Smooth muscle cell (in vitro differentiated cells): ENCODE data around the gene RBM22. TPM values are rescaled to one million over a fixed set of nuclear protein-coding genes. Genes with fewer than 3 reads are reported as not detected.

Experiments used
- DNase-seq: peaks from one replicate; lab custom pipeline; 2025; ENCODE audit not compliant: unreplicated experiment; lab: John Stamatoyannopoulos, UW
- H2AFZ ChIP-seq: fragments of 200-600 bp; sonication (generic); 2 replicates; pipeline ENCODE4 v1.6.0; 2016; ENCODE audit warnings: antibody characterized with exemption, low read depth, mild to moderate bottlenecking
- H3F3A ChIP-seq: fragments of 200-600 bp; sonication (generic); 2 replicates; pipeline ENCODE4 v1.6.0; 2017; ENCODE audit warnings: antibody characterized with exemption, low read depth
- H3K27ac ChIP-seq: fragments of 200-600 bp; sonication (generic); 2 replicates; pipeline ENCODE4 v1.5.1; 2016; ENCODE audit warnings: low read depth, mild to moderate bottlenecking
- H3K27me3 ChIP-seq: fragments of 200-600 bp; sonication (generic); 2 replicates; pipeline ENCODE4 v1.6.1; 2016; ENCODE audit warnings: low read depth, mild to moderate bottlenecking
- H3K36me3 ChIP-seq: fragments of 200-600 bp; sonication (generic); 2 replicates; pipeline ENCODE4 v1.5.1; 2016; ENCODE audit warnings: low read depth
- H3K4me1 ChIP-seq: fragments of 200-600 bp; sonication (generic); 2 replicates; pipeline ENCODE4 v1.5.1; 2016; ENCODE audit warnings: low read depth
- H3K4me2 ChIP-seq: fragments of 200-600 bp; sonication (generic); 2 replicates; pipeline ENCODE4 v1.6.0; 2016; ENCODE audit warnings: mild to moderate bottlenecking
- H3K4me3 ChIP-seq: fragments of 200-600 bp; sonication (generic); 2 replicates; pipeline ENCODE4 v1.5.1; 2016; ENCODE audit warnings: mild to moderate bottlenecking
- H3K79me2 ChIP-seq: fragments of 200-600 bp; sonication (generic); 2 replicates; pipeline ENCODE4 v1.6.0; 2016; ENCODE audit warnings: low read depth, mild to moderate bottlenecking
- H3K9ac ChIP-seq: fragments of 200-600 bp; sonication (generic); 2 replicates; pipeline ENCODE4 v1.6.0; 2016; ENCODE audit warnings: low read depth
- H3K9me3 ChIP-seq: fragments of 200-600 bp; sonication (generic); replicated peaks from 2 replicates; pipeline ENCODE4 v1.5.1; 2016; ENCODE audit warnings: low read depth
- H4K20me1 ChIP-seq: fragments of 200-600 bp; sonication (generic); 2 replicates; pipeline ENCODE4 v1.6.0; 2016; ENCODE audit warnings: low read depth
- WGBS: methylation state at CpG from one replicate; pipeline ENCODE4 v1.1.7; 2016; ENCODE audit warnings: low lambda C conversion rate; 5-methylcytosine and 5-hydroxymethylcytosine counted together
- polyA plus RNA-seq: library from polyadenylated mRNA; unstranded; fragments of >200 nt; fragmentation: Nextera tagmentation; extraction: Ambion mirVana; gene quantifications from 2 replicates; pipeline ENCODE4 v1.2.1, GENCODE V29; 2016
- total RNA-seq: library from RNA; depleted of rRNA; stranded (reverse); fragments of >200 nt; gene quantifications from 2 replicates; pipeline ENCODE4 v1.2.3, GENCODE V29; 2014
- TF ChIP-seq, protein P1 (sequence below): fragments of 200-600 bp; sonication (generic); IDR thresholded peaks from 2 replicates; pipeline ENCODE4 v1.5.1; 2017; ENCODE audit warnings: borderline replicate concordance, mild to moderate bottlenecking, antibody characterized with exemption; ENCODE audit not compliant: insufficient read depth, poor library complexity, severe bottlenecking

Gene RBM22
- total and polyA plus RNA-seq, 2 experiments from 2014 or later: 48.6 to 64.0 TPM

DNA sequence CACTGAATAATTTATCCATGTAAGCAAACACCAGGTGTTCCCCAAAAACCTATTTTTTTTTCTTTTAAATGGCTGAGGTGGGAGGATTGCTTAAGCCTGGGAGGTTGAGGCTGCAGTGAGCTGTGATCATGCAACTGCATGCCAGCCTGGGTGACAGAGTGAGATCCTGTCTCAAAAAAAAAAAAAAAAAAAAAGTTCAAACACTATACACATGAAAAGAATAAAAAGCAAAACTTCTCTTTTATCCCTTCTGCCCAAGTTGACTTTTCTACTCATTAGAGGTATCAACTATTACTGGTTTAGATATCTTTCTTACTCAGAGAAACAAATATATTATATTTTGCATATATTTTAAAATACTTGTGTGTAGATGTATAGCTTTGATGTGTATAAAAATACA lies 40.1 kb upstream of the RBM22 start:
- Histone ChIP-seq H3K9me3 (no peaks in the 10 kb centered on the region), H3K79me2 (peaks cover 66% of the 10 kb centered on the region), H3F3A (no peaks in the 10 kb centered on the region), H3K27ac (no peak overlapping the region), H3K9ac (no peak overlapping the region), H3K4me1 (no peaks in the 10 kb centered on the region), H3K4me2 (no peak overlapping the region), H3K36me3 (peaks cover 3% of the 10 kb centered on the region), H3K4me3 (no peak overlapping the region), H3K27me3 (no peaks in the 10 kb centered on the region), H4K20me1 (peaks cover 59% of the 10 kb centered on the region), H2AFZ (no peak overlapping the region)
- TF ChIP-seq, protein P1, sequence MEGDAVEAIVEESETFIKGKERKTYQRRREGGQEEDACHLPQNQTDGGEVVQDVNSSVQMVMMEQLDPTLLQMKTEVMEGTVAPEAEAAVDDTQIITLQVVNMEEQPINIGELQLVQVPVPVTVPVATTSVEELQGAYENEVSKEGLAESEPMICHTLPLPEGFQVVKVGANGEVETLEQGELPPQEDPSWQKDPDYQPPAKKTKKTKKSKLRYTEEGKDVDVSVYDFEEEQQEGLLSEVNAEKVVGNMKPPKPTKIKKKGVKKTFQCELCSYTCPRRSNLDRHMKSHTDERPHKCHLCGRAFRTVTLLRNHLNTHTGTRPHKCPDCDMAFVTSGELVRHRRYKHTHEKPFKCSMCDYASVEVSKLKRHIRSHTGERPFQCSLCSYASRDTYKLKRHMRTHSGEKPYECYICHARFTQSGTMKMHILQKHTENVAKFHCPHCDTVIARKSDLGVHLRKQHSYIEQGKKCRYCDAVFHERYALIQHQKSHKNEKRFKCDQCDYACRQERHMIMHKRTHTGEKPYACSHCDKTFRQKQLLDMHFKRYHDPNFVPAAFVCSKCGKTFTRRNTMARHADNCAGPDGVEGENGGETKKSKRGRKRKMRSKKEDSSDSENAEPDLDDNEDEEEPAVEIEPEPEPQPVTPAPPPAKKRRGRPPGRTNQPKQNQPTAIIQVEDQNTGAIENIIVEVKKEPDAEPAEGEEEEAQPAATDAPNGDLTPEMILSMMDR: no peak
- no peak for DNase-seq

DNA sequence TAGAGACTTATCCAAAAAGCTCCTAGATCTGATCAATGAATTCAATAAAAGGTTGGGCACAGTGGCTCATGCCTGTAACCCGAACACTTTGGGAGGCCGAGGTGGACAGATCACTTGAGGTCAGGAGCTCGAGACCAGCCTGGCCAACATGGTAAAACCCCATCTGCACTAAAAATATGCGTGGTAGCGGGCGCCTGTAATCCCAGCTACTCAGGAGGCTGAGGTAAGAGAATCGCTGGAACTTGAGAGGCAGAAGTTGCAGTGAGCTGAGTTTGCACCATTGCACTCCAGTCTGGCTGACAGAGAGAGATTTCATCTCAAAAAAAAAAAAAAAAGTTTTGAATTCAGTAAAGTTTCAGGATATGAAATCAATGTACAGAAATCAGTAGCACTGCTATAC lies 38.0 kb upstream of the RBM22 start:
- 97% methylated on average over 7 of the region's 7 CpGs for WGBS
- H3K27me3 ChIP-seq: no peaks in the 10 kb centered on the region
- DNase-seq: no peak
- no peak overlapping the region for H3K4me2 ChIP-seq
- H3K36me3 ChIP-seq: peaks cover 3% of the 10 kb centered on the region
- no peak overlapping the region for H3K4me3 ChIP-seq
- H3K27ac ChIP-seq: no peak overlapping the region
- H4K20me1 ChIP-seq: peaks cover 70% of the 10 kb centered on the region
- H3K9ac ChIP-seq: no peak overlapping the region
- TF ChIP-seq, protein P1: no peak
- no peaks in the 10 kb centered on the region for H3K4me1 ChIP-seq
- H3F3A ChIP-seq: no peaks in the 10 kb centered on the region
- H2AFZ ChIP-seq: no peak overlapping the region
- H3K79me2 ChIP-seq: peaks cover 85% of the 10 kb centered on the region
- no peaks in the 10 kb centered on the region for H3K9me3 ChIP-seq

GRCh38 chr5:150734579-150735384 lies 33.9 kb upstream of the RBM22 start:
- WGBS: 83% methylated on average over 7 of the region's 7 CpGs
- no peaks in the 10 kb centered on the region for H3K4me1 ChIP-seq
- DNase-seq: no peak
- H3K36me3 ChIP-seq: peaks cover 37% of the 10 kb centered on the region
- H2AFZ ChIP-seq: no peak overlapping the region
- no peaks in the 10 kb centered on the region for H3F3A ChIP-seq
- no peak overlapping the region for H3K9ac ChIP-seq
- TF ChIP-seq, protein P1: no peak
- H3K79me2 ChIP-seq: peaks cover 74% of the 10 kb centered on the region
- H3K4me2 ChIP-seq: no peak overlapping the region
- H3K27ac ChIP-seq: no peak overlapping the region
- H3K9me3 ChIP-seq: no peaks in the 10 kb centered on the region
- H3K27me3 ChIP-seq: no peaks in the 10 kb centered on the region
- no peak overlapping the region for H3K4me3 ChIP-seq
- peaks cover 43% of the 10 kb centered on the region for H4K20me1 ChIP-seq
